ENCODE data around the gene CBX2. TPM values are rescaled to one million over a fixed set of nuclear protein-coding genes. Genes with fewer than 3 reads are reported as not detected.

CBX2 gene
- total and polyA plus RNA-seq, 8 donors, result 1.1 to 3.2 (median 2.5) TPM

- Histone ChIP-seq H3K36me3 (no peaks in the 10 kb centered on the region), H3K9me3 (no peaks in the 10 kb centered on the region), H3K4me1 (peaks cover 0 to 8% (median 5%) of the 10 kb centered on the region in 3 donors), H3K27me3 (peaks cover 0 to 12% (median 8%) of the 10 kb centered on the region in 4 donors), H3K27ac (no peak overlapping the region), H3K4me3 (no peak overlapping the region)
- ATAC-seq (no peak), FAIRE-seq (no peak), DNase-seq (peak in 2 of 6 donors; percentile 9 to 41)
- intact Hi-C loops (cut with DNase I), result no loop called here
- 64 to 69% methylated on average over 12 of the region's 12 CpGs for WGBS, 2 donors
- no peak for TF ChIP-seq CTCF (IDR thresholded peaks at IDR 0.05)
These were observed 9.1 kb downstream of the CBX2 start for GRCh38 chr17:79786930-79787643.

DNA sequence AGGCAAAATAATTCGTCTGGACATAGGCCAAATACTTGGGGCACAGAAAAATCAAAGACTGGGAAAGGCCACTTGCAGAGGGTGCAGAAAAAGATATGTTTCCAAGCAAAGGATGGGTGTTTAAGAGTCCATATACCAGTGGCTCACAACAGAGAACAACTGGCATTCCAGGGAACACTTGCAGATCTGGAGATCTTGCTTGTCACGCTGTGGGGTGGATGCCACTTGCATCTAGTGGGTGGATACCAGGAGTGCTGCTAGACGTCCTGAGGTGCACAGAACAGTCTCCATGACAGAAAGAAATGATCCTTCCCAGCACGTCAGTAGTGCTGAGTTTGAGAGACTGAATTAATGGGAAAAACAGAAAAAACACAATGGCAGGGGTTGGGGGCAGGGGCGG, 10.5 kb downstream of the CBX2 start:
- no peak for FAIRE-seq
- H3K36me3 ChIP-seq, result no peaks in the 10 kb centered on the region
- no peak overlapping the region for H3K27ac ChIP-seq
- no peak overlapping the region for H3K4me3 ChIP-seq
- DNase-seq, result peak in 2 of 6 donors; percentile 0 to 2
- 61 to 66% methylated on average over 5 of the region's 5 CpGs for WGBS, 2 donors
- no peak for ATAC-seq
- peaks cover 0 to 12% (median 8%) of the 10 kb centered on the region in 4 donors for H3K27me3 ChIP-seq
- no peaks in the 10 kb centered on the region for H3K9me3 ChIP-seq
- intact Hi-C loops (cut with DNase I), result no loop called here
- no peak for TF ChIP-seq CTCF (IDR thresholded peaks at IDR 0.05)
- peaks cover 0 to 8% (median 5%) of the 10 kb centered on the region in 3 donors for H3K4me1 ChIP-seq

- Histone ChIP-seq H3K27me3 (peaks cover 0 to 12% (median 8%) of the 10 kb centered on the region in 4 donors), H3K9me3 (no peaks in the 10 kb centered on the region), H3K4me1 (peaks cover 0 to 8% (median 5%) of the 10 kb centered on the region in 3 donors), H3K4me3 (no peak overlapping the region), H3K27ac (no peak overlapping the region), H3K36me3 (no peaks in the 10 kb centered on the region)
- no peak for TF ChIP-seq CTCF (IDR thresholded peaks at IDR 0.05)
- intact Hi-C loops (cut with DNase I), result no loop called here
- 42 to 43% methylated on average over 49 to 52 of the region's 52 CpGs for WGBS, 2 donors
- peak in 2 of 4 donors; percentile 12 to 17 for ATAC-seq
- FAIRE-seq, result no peak
- peak in 1 of 6 donors; percentile 82 for DNase-seq
These were observed 11.3 kb downstream of the CBX2 start for GRCh38 chr17:79788989-79789942.

- WGBS, 2 donors, result 5 to 10% methylated on average over 61 to 74 of the region's 74 CpGs
- H3K27ac ChIP-seq, result no peak overlapping the region
- no peaks in the 10 kb centered on the region for H3K36me3 ChIP-seq
- peak overlapping the region in 2 of 4 donors; percentile 16 to 30 for H3K4me3 ChIP-seq
- FAIRE-seq (no peak), ATAC-seq (peak; percentile 61 to 90 (median 80)), DNase-seq (peak in 4 of 6 donors; percentile 62 to 85 (median 72))
- no peaks in the 10 kb centered on the region for H3K9me3 ChIP-seq
- intact Hi-C loops (cut with DNase I), result loop anchor here in 1 of 3 donors (5.0 kb wide), 1 partner anchor 202 kb away; no protein-coding TSS in a partner anchor
- TF ChIP-seq CTCF (IDR thresholded peaks at IDR 0.05), result peak; percentile 29 to 75 (median 44)
- H3K27me3 ChIP-seq, result peaks cover 0 to 12% (median 8%) of the 10 kb centered on the region in 4 donors
- H3K4me1 ChIP-seq, result peaks cover 0 to 8% (median 5%) of the 10 kb centered on the region in 3 donors
These were observed 12.2 kb downstream of the CBX2 start for GRCh38 chr17:79789943-79790804.

Data from pancreas (tissue), 10 donors.